ENCODE data around the gene PGLYRP3.

The PGLYRP3 gene

GRCh38 chr1:153310526-153310925 lies 2.2 kb downstream of the PGLYRP3 start:
- no peak for DNase-seq

GRCh38 chr1:153309441-153309840 lies 3.3 kb downstream of the PGLYRP3 start:
- DNase-seq, result no peak

- no peak for DNase-seq
Measured at GRCh38 chr1:153308540-153308939, 4.2 kb downstream of the PGLYRP3 start.

GRCh38 chr1:153307221-153307600 lies 5.5 kb downstream of the PGLYRP3 start:
- DNase-seq, result no peak

- no peak for DNase-seq
Measured at GRCh38 chr1:153306303-153307220, 6.2 kb downstream of the PGLYRP3 start.

- DNase-seq, result no peak
Measured at GRCh38 chr1:153305682-153306081, 7.1 kb downstream of the PGLYRP3 start.

- DNase-seq, result no peak
Measured at GRCh38 chr1:153302308-153302707, 10.4 kb downstream of the PGLYRP3 start.

- no peak for DNase-seq
Measured at GRCh38 chr1:153293851-153294250, 18.9 kb downstream of the PGLYRP3 start.

- no peak for DNase-seq
Measured at GRCh38 chr1:153293480-153293775, 19.3 kb downstream of the PGLYRP3 start.

GRCh38 chr1:153292740-153293479 lies 19.8 kb downstream of the PGLYRP3 start:
- DNase-seq, result no peak

- DNase-seq, result no peak
Measured at GRCh38 chr1:153292185-153292584, 20.6 kb downstream of the PGLYRP3 start.

GRCh38 chr1:153291514-153291913 lies 21.2 kb downstream of the PGLYRP3 start:
- DNase-seq, result no peak

GRCh38 chr1:153288634-153289275 lies 24.0 kb downstream of the PGLYRP3 start:
- no peak for DNase-seq

GRCh38 chr1:153277852-153278251 lies 34.9 kb downstream of the PGLYRP3 start:
- no peak for DNase-seq

GRCh38 chr1:153272186-153272585 lies 40.6 kb downstream of the PGLYRP3 start:
- DNase-seq, result no peak

GRCh38 chr1:153271711-153272110 lies 41.0 kb downstream of the PGLYRP3 start:
- peak; percentile 56 for DNase-seq

GRCh38 chr1:153265457-153265856 lies 47.3 kb downstream of the PGLYRP3 start:
- no peak for DNase-seq

GRCh38 chr1:153262462-153263157 lies 50.1 kb downstream of the PGLYRP3 start:
- no peak for DNase-seq

- no peak for DNase-seq
Measured at GRCh38 chr1:153262070-153262366, 50.7 kb downstream of the PGLYRP3 start.

- DNase-seq, result no peak
Measured at GRCh38 chr1:153261281-153262069, 51.3 kb downstream of the PGLYRP3 start.

GRCh38 chr1:153260585-153261280 lies 52.0 kb downstream of the PGLYRP3 start:
- no peak for DNase-seq

- DNase-seq, result no peak
Measured at GRCh38 chr1:153259387-153259786, 53.4 kb downstream of the PGLYRP3 start, which contains the start of gene LORICRIN. LORICRIN (plus strand) TSS chr1:153259687; CDS start chr1:153260950, 1,263 bp downstream.
